HG02588 (cell line): Measurements from ENCODE around the gene LAMC2.
"Not testable (repeated sequence)": the region's sequence is repeated elsewhere in the genome, so short reads cannot be mapped to it uniquely, and the experiment has no call there.

Experiments
- ATAC-seq: cut with Tn5 transposase; IDR thresholded peaks from one replicate; pipeline ENCODE4 v1.9.1; 2021; ENCODE audit warnings: mild to moderate bottlenecking, moderate library complexity; ENCODE audit not compliant: unreplicated experiment

The LAMC2 gene

GRCh38 chr1:183235503-183235902, 49.4 kb downstream of the LAMC2 start:
- ATAC-seq, result no peak

GRCh38 chr1:183236158-183236725, 50.2 kb downstream of the LAMC2 start:
- no peak for ATAC-seq

GRCh38 chr1:183237046-183237445, 51.0 kb downstream of the LAMC2 start:
- no peak for ATAC-seq

GRCh38 chr1:183238071-183238470, 52.0 kb downstream of the LAMC2 start:
- ATAC-seq, result no peak

GRCh38 chr1:183239220-183239742, 53.2 kb downstream of the LAMC2 start:
- no peak for ATAC-seq

GRCh38 chr1:183239793-183240525, 53.9 kb downstream of the LAMC2 start:
- no peak for ATAC-seq

- ATAC-seq, result no peak
Observed at GRCh38 chr1:183240526-183240825, 54.4 kb downstream of the LAMC2 start.

- not testable (repeated sequence) for ATAC-seq
Observed at GRCh38 chr1:183240853-183241252, 54.8 kb downstream of the LAMC2 start.

GRCh38 chr1:183241471-183241870, 55.4 kb downstream of the LAMC2 start:
- no peak for ATAC-seq

- ATAC-seq, result no peak
Observed at GRCh38 chr1:183242556-183242955, 56.5 kb downstream of the LAMC2 start.

- ATAC-seq, result no peak
Observed at GRCh38 chr1:183243161-183244050, 57.3 kb downstream of the LAMC2 start.

- no peak for ATAC-seq
Observed at GRCh38 chr1:183244466-183244865, 58.4 kb downstream of the LAMC2 start.

- ATAC-seq, result no peak
Observed at GRCh38 chr1:183245357-183245756, 59.3 kb downstream of the LAMC2 start.

GRCh38 chr1:183246436-183246835, 60.4 kb downstream of the LAMC2 start:
- no peak for ATAC-seq

GRCh38 chr1:183247066-183247465, 61.0 kb downstream of the LAMC2 start:
- ATAC-seq, result no peak

- no peak for ATAC-seq
Observed at GRCh38 chr1:183247484-183247883, 61.4 kb downstream of the LAMC2 start.

- ATAC-seq, result no peak
Observed at GRCh38 chr1:183247931-183248330, 61.9 kb downstream of the LAMC2 start.

GRCh38 chr1:183248989-183249691, 63.1 kb downstream of the LAMC2 start:
- no peak for ATAC-seq

- no peak for ATAC-seq
Observed at GRCh38 chr1:183249941-183250452, 63.9 kb downstream of the LAMC2 start.

GRCh38 chr1:183251101-183251958, 65.3 kb downstream of the LAMC2 start:
- no peak for ATAC-seq
